IMR-90 (cell line): Measurements from ENCODE around the gene CEP43. TPM values are rescaled to one million over a fixed set of nuclear protein-coding genes. Genes with fewer than 3 reads are reported as not detected.

ENCODE experiments used
- ATAC-seq: fragments of 200-7000 bp; cut with Tn5 transposase; 2 replicates; pipeline ENCODE4 v1.9.1; 2020; ENCODE audit warnings: low read depth, mild to moderate bottlenecking, moderate library complexity
- Bru-seq: library from RNA; stranded (reverse); fragments of 400-500 nt; gene quantifications from one replicate; lab custom pipeline; 2021; lab: Mats Ljungman, UMichigan
- BruChase-seq, 2 experiments: library from RNA; stranded (reverse); fragments of 400-500 nt; gene quantifications; one replicate each; lab custom pipeline; 2021; lab: Mats Ljungman, UMichigan
- BruUV-seq: library from RNA; stranded (reverse); fragments of 400-500 nt; replicated peaks from 2 replicates; lab custom pipeline; 2021; lab: Mats Ljungman, UMichigan
- CTCF ChIA-PET: fragments of 300-600 bp; formaldehyde crosslinking; extraction: SDS; loops from one replicate; lab custom pipeline; 2021; ENCODE audit warnings: antibody characterized with exemption; lab: Yijun Ruan, JAX
- POLR2A ChIA-PET: fragments of 300-600 bp; sonication (Branson Sonifier 250); formaldehyde crosslinking; loops from one replicate; lab custom pipeline; 2022; ENCODE audit warnings: antibody characterized with exemption; ENCODE audit not compliant: unreplicated experiment; lab: Charles Lee
- DNase-seq: peaks from one replicate; pipeline ENCODE4 v3.0.0; 2013
- H2AFZ ChIP-seq: replicated peaks from 2 replicates; pipeline ENCODE3; 2013; ENCODE audit warnings: low read length, mild to moderate bottlenecking; ENCODE audit not compliant: poor library complexity
- H2AK5ac ChIP-seq: 2 replicates; pipeline ENCODE4 v1.6.1; 2013; ENCODE audit warnings: low read depth, low read length, inconsistent platforms
- H2AK9ac ChIP-seq: replicated peaks from 2 replicates; pipeline ENCODE3; 2013; ENCODE audit warnings: mild to moderate bottlenecking, low read depth, low read length, moderate library complexity; ENCODE audit not compliant: poor library complexity
- H2BK120ac ChIP-seq: 2 replicates; pipeline ENCODE4 v1.6.1; 2013; ENCODE audit warnings: low read depth, low read length, inconsistent platforms
- H2BK15ac ChIP-seq: 3 replicates; pipeline ENCODE4 v1.6.1; 2013; ENCODE audit warnings: low read depth, low read length, inconsistent platforms
- H2BK20ac ChIP-seq: 2 replicates; pipeline ENCODE4 v1.6.1; 2013; ENCODE audit warnings: low read depth, mild to moderate bottlenecking, inconsistent platforms, low read length, moderate library complexity
- H2BK5ac ChIP-seq: 2 replicates; pipeline ENCODE4 v1.6.1; 2013; ENCODE audit warnings: mild to moderate bottlenecking, low read depth, low read length, inconsistent platforms; ENCODE audit not compliant: poor library complexity, severe bottlenecking
- H3K14ac ChIP-seq: replicated peaks from 2 replicates; pipeline ENCODE4 v1.6.1; 2013; ENCODE audit warnings: low read depth, low read length, inconsistent platforms
- H3K18ac ChIP-seq: 2 replicates; pipeline ENCODE4 v1.6.1; 2013; ENCODE audit warnings: low read depth, low read length, control low read depth
- H3K23ac ChIP-seq: 2 replicates; pipeline ENCODE4 v1.6.1; 2013; ENCODE audit warnings: low read depth, low read length, inconsistent platforms
- H3K27ac ChIP-seq: 2 replicates; pipeline ENCODE4 v1.5.1; 2013; ENCODE audit warnings: mild to moderate bottlenecking, control low read depth, low read length; ENCODE audit not compliant: insufficient read depth
- H3K27me3 ChIP-seq: 2 replicates; pipeline ENCODE4 v1.6.1; 2013; ENCODE audit warnings: low read length; ENCODE audit not compliant: control insufficient read depth, insufficient read depth
- H3K36me3 ChIP-seq: 2 replicates; pipeline ENCODE4 v1.6.1; 2013; ENCODE audit warnings: low read length, mixed read lengths; ENCODE audit not compliant: control insufficient read depth, insufficient read depth
- H3K4ac ChIP-seq: 2 replicates; pipeline ENCODE4 v1.6.1; 2013; ENCODE audit warnings: low read depth, low read length, inconsistent platforms
- H3K4me1 ChIP-seq: 2 replicates; pipeline ENCODE4 v1.6.1; 2013; ENCODE audit warnings: low read length, mixed read lengths; ENCODE audit not compliant: control insufficient read depth, insufficient read depth
- H3K4me2 ChIP-seq: 2 replicates; pipeline ENCODE4 v1.6.1; 2013; ENCODE audit warnings: low read depth, mild to moderate bottlenecking, control low read depth, low read length, moderate library complexity
- H3K4me3 ChIP-seq: 2 replicates; pipeline ENCODE4 v1.5.1; 2013; ENCODE audit warnings: low read depth, mild to moderate bottlenecking, control low read depth, low read length, moderate library complexity; ENCODE audit not compliant: insufficient read depth
- H3K56ac ChIP-seq: 2 replicates; pipeline ENCODE4 v1.6.1; 2013; ENCODE audit warnings: low read length, inconsistent platforms; ENCODE audit not compliant: insufficient read depth; ENCODE audit errors: extremely low read depth
- H3K79me1 ChIP-seq, 2 experiments: 2 replicates each; pipeline ENCODE4 v1.6.1; 2013; ENCODE audit warnings: low read length in 2 of 2, inconsistent platforms in 1 of 2, low read depth in 1 of 2
- H3K9ac ChIP-seq: 2 replicates; pipeline ENCODE4 v1.6.1; 2013; ENCODE audit warnings: low read depth, low read length, control low read depth
- H3K9me1 ChIP-seq: 2 replicates; pipeline ENCODE4 v1.6.1; 2013; ENCODE audit warnings: low read length, inconsistent platforms; ENCODE audit not compliant: insufficient read depth
- H3K9me3 ChIP-seq: 2 replicates; pipeline ENCODE4 v1.6.1; 2013; ENCODE audit warnings: low read length; ENCODE audit not compliant: control insufficient read depth, insufficient read depth
- H4K20me1 ChIP-seq: 2 replicates; pipeline ENCODE4 v1.6.1; 2013; ENCODE audit warnings: low read length, inconsistent platforms; ENCODE audit not compliant: insufficient read depth
- H4K5ac ChIP-seq: 2 replicates; pipeline ENCODE4 v1.6.1; 2013; ENCODE audit warnings: mild to moderate bottlenecking, low read depth, low read length, control low read depth
- H4K8ac ChIP-seq, 2 experiments: 2 replicates each; pipeline ENCODE4 v1.6.1; 2013; ENCODE audit warnings: low read depth in 2 of 2, low read length in 2 of 2, control low read depth in 1 of 2, inconsistent platforms in 1 of 2
- H4K91ac ChIP-seq: 2 replicates; pipeline ENCODE4 v1.6.1; 2013; ENCODE audit warnings: low read depth, low read length, inconsistent platforms; ENCODE audit not compliant: insufficient read depth
- CEBPB ChIP-seq: IDR thresholded peaks from 2 replicates; pipeline ENCODE4 v1.6.1; 2012; ENCODE audit warnings: low read depth, low read length, improper control_type of control experiment
- FOS ChIP-seq: fragments of 150-350 bp; IDR thresholded peaks from 2 replicates; pipeline ENCODE4 v1.6.1; 2016; ENCODE audit warnings: low read depth, low read length
- MAZ ChIP-seq: IDR thresholded peaks from 2 replicates; pipeline ENCODE4 v1.6.1; 2012; ENCODE audit warnings: low read depth, mild to moderate bottlenecking, low read length, improper control_type of control experiment, moderate library complexity, borderline replicate concordance
- WGBS, 2 experiments: methylation state at CpG; one replicate each; pipeline versions ENCODE4 v1.1.5 to v1.1.7; 2013; ENCODE audit warnings: missing lambda C conversion rate in 2 of 2; ENCODE audit not compliant: insufficient read length in 1 of 2; ENCODE audit errors: extremely low coverage in 2 of 2; 5-methylcytosine and 5-hydroxymethylcytosine counted together
- dilution Hi-C: fragments of 300-500 bp; cut with HindIII; formaldehyde crosslinking; loops from one replicate; pipeline ENCODE4 v1.14.3; 2018; ENCODE audit warnings: low sequenced_read_pairs; ENCODE audit not compliant: unreplicated experiment
- in situ Hi-C: fragments of 300-500 bp; cut with MboI; formaldehyde crosslinking; loops from 3 replicates; pipeline ENCODE4 v1.14.3; 2019; ENCODE audit warnings: low sequenced_read_pairs, inconsistent platforms, mixed read lengths
- intact Hi-C: fragments of 100-400 bp; cut with micrococcal nuclease; formaldehyde crosslinking; loops from 2 replicates; pipeline ENCODE4 v1.10.0; 2022
- long read RNA-seq: library from polyadenylated mRNA; unstranded; transcript quantifications from one replicate; pipeline ENCODE4 v2.0.0, GENCODE V29; 2021; ENCODE audit not compliant: unreplicated experiment
- polyA plus RNA-seq, 3 experiments: library from polyadenylated mRNA; depleted of rRNA; stranded (reverse); fragments of >200 nt; gene quantifications; 2 replicates each; pipeline ENCODE4 v1.2.3, GENCODE V29; 2012; ENCODE audit warnings: low replicate concordance in 1 of 3
- total RNA-seq: library from RNA; depleted of rRNA; stranded (reverse); fragments of >200 nt; gene quantifications from 2 replicates; pipeline ENCODE4 v1.2.3, GENCODE V29; 2012; rRNA removed

Gene CEP43
- total RNA-seq: 8.6 and 19.4 TPM in 2 replicates
- 8.5 and 10.7 TPM in 2 replicates for polyA plus RNA-seq (2012; rRNA removed)
- 1.1 and 2.3 TPM in 2 replicates for polyA plus RNA-seq (2012; cell fraction: cytosol; rRNA removed)
- 3.3 and 16.3 TPM in 2 replicates for polyA plus RNA-seq (2012; cell fraction: nucleus; rRNA removed; ENCODE audit: low replicate concordance)
- Bru-seq, nascent RNA: percentile 61 among the genes with signal in this experiment
- BruChase-seq, experiment 1, labeled RNA remaining after a 6-hour chase: percentile 68 among the genes with signal in this experiment
- percentile 74 among the genes with signal in this experiment for BruChase-seq, experiment 2, labeled RNA remaining after a 2-hour chase
- long read RNA-seq, full-length matches to known transcripts: 15 of 18 reads
- long read RNA-seq, partial matches to known transcripts: 0 of 18 reads
- long read RNA-seq, other reads (novel, unspliced or antisense): 3 of 18 reads

GRCh38 chr6:166999145-166999883, at the start of gene CEP43:
TSS of gene CEP43 (plus strand) at chr6:166999397. CDS start at chr6:166999413, 16 bp downstream.
- Histone ChIP-seq H3K9me1 (peaks cover 3% of the 10 kb centered on the region; the same call in 1 of the 2 replicates), H3K56ac (peak within 1 kb of the TSS; percentile 8; the same call in 1 of the 2 replicates), H3K4me3 (peak within 1 kb of the TSS; percentile 84), H3K36me3 (no peaks in the 10 kb centered on the region; the same call in 1 of the 2 replicates), H4K5ac (0 out of 2 replicates have a peak within 1 kb of the TSS, but pooled peaks have one; percentile 43), H4K91ac (peak within 1 kb of the TSS; percentile 65; the same call in 1 of the 2 replicates), H2AFZ (peak within 1 kb of the TSS; percentile 98), H2AK9ac (peak within 1 kb of the TSS; percentile 59), H3K4me1 (peaks cover 9% of the 10 kb centered on the region), H3K4ac (peak within 1 kb of the TSS; percentile 71; the same call in 1 of the 2 replicates), H4K8ac (peak within 1 kb of the TSS in 1 of 2 experiments; percentile 84; a peak in 1 of 4 replicates), H2BK20ac (no peak within 1 kb of the TSS), H2AK5ac (no peak within 1 kb of the TSS; the same call in 1 of the 2 replicates), H3K9ac (peak within 1 kb of the TSS; percentile 91), H3K9me3 (no peaks in the 10 kb centered on the region), H3K23ac (peak within 1 kb of the TSS; percentile 91), H3K18ac (no peak within 1 kb of the TSS), H2BK120ac (no peak within 1 kb of the TSS), H2BK15ac (no peak within 1 kb of the TSS), H3K4me2 (peak within 1 kb of the TSS; percentile 97), H3K27ac (peak within 1 kb of the TSS; percentile 70), H2BK5ac (peak within 1 kb of the TSS; percentile 73), H3K27me3 (no peaks in the 10 kb centered on the region), H3K79me1 (peaks cover 26 to 37% of the 10 kb centered on the region in 2 experiments), H3K14ac (peak within 1 kb of the TSS; percentile 81), H4K20me1 (peaks cover 8% of the 10 kb centered on the region; the same call in 1 of the 2 replicates)
- intact Hi-C loops: loop anchor here (5.0 to 10.0 kb wide), 2 partner anchors 372 to 545 kb away; partner anchors contain the start of gene RPS6KA2
- CTCF ChIA-PET: interaction anchor here (1.3 kb wide), 1 partner anchor 9 kb away, joined by 6 read pairs; no protein-coding TSS in a partner anchor
- dilution Hi-C loops: no loop called here
- BruUV-seq: no TSS peak
- POLR2A ChIA-PET: interaction anchor here (0.6 kb wide), 1 partner anchor 10 kb away, joined by 4 read pairs; no protein-coding TSS in a partner anchor
- TF ChIP-seq CEBPB (no peak), FOS (no peak), MAZ (peak; percentile 86; the same call in 1 of the 2 replicates)
- WGBS, 2 experiments: 1% methylated on average over 48 of the region's 93 CpGs; no CpG with 5 or more reads in 1 of the 2 experiments
- ATAC-seq: peak; percentile 97
- in situ Hi-C loops: loop anchor here (25.0 kb wide), 1 partner anchor 362 kb away; the partner anchor contains the start of gene RPS6KA2
- DNase-seq: peak; percentile 93
